ENCODE measurements around the gene TSPAN3.

DNA sequence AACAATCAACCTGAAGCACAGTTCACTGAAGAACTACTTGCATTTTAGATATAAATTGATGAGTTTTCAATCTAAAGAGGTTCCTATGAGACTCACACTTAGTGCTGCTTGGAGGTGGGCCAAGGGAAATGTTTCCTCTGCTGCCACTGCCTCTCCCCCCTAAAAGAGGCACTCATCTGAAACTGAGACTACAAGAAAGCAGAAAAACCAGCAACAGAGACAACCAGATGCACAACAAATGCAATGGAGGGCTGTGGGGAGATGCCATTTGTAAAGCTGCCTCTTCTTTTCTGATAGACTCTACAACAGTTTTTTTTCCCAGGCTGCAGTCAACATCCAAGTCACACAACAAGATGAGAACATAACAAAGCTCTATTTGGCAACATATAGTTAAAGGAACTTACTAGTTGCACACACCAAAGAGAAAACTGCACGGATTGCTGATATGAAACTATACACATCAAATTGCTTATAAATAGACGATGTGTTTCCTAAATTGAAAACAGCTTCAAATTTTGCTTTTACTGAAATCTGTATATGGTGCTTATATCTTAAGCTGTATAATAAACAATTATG lies 11.0 kb downstream of the TSPAN3 start:
- no peak for TF ChIP-seq POLR2AphosphoS5 (IDR thresholded peaks at IDR 0.05; ENCODE audit: low read depth)
- TF ChIP-seq, protein P1, sequence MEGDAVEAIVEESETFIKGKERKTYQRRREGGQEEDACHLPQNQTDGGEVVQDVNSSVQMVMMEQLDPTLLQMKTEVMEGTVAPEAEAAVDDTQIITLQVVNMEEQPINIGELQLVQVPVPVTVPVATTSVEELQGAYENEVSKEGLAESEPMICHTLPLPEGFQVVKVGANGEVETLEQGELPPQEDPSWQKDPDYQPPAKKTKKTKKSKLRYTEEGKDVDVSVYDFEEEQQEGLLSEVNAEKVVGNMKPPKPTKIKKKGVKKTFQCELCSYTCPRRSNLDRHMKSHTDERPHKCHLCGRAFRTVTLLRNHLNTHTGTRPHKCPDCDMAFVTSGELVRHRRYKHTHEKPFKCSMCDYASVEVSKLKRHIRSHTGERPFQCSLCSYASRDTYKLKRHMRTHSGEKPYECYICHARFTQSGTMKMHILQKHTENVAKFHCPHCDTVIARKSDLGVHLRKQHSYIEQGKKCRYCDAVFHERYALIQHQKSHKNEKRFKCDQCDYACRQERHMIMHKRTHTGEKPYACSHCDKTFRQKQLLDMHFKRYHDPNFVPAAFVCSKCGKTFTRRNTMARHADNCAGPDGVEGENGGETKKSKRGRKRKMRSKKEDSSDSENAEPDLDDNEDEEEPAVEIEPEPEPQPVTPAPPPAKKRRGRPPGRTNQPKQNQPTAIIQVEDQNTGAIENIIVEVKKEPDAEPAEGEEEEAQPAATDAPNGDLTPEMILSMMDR (IDR thresholded peaks at IDR 0.05; ENCODE audit: insufficient read depth, low read length), result no peak
- TF ChIP-seq SPI1 (IDR thresholded peaks at IDR 0.05; ENCODE audit: borderline replicate concordance, low read depth), result no peak
- TF ChIP-seq GABPA (IDR thresholded peaks at IDR 0.05; ENCODE audit: low read depth), result no peak
